ENCODE results near the gene CHST15. TPM values are rescaled to one million over a fixed set of nuclear protein-coding genes. Genes with fewer than 3 reads are reported as not detected.
A peak's percentile ranks its signal among the peaks of the same experiment; 100 is the strongest.

CHST15 gene
- total and polyA plus RNA-seq, 2 of the 13 experiments (the other 11 are each of a cell fraction or from before 2014, with no cell fraction given): 1.4 to 94.7 TPM

DNA sequence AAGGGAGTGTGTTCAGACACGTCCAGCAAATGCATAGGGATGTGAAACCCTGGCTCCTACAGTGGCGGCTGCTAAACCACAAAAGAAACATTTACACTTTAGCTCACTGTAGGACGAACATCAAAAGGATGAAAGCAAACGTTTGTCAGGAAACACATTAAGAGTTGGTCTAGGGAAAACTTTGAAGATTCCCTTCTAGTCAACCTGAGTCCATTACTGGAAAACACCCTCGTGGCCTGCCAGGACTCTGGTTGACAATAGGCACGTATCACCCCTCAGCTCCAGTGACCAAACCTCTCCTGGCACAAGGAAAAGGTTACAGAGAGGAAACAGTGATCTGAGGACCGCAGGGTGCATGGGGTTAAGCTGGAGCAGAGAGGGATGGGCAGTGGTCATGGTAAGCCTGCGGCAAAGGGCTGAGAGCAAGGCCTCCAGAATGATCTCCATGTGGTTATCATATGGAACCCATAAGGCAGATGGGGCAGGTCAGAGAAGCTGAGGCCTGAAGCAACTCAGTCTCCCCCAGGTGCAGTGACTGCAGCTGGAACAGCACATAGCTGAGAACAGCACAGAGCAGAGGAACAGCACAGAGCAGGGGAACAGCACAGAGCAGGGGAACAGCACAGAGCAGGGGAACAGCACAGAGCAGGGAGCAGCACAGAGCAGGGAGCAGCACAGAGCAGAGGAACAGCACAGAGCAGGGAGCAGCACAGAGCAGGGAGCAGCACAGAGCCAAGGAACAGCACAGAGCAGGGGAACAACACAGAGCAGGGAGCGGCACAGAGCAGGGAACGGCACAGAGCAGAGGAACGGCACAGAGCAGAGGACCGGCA lies 49.9 kb downstream of the CHST15 start (continued):
- TF ChIP-seq, protein P1, sequence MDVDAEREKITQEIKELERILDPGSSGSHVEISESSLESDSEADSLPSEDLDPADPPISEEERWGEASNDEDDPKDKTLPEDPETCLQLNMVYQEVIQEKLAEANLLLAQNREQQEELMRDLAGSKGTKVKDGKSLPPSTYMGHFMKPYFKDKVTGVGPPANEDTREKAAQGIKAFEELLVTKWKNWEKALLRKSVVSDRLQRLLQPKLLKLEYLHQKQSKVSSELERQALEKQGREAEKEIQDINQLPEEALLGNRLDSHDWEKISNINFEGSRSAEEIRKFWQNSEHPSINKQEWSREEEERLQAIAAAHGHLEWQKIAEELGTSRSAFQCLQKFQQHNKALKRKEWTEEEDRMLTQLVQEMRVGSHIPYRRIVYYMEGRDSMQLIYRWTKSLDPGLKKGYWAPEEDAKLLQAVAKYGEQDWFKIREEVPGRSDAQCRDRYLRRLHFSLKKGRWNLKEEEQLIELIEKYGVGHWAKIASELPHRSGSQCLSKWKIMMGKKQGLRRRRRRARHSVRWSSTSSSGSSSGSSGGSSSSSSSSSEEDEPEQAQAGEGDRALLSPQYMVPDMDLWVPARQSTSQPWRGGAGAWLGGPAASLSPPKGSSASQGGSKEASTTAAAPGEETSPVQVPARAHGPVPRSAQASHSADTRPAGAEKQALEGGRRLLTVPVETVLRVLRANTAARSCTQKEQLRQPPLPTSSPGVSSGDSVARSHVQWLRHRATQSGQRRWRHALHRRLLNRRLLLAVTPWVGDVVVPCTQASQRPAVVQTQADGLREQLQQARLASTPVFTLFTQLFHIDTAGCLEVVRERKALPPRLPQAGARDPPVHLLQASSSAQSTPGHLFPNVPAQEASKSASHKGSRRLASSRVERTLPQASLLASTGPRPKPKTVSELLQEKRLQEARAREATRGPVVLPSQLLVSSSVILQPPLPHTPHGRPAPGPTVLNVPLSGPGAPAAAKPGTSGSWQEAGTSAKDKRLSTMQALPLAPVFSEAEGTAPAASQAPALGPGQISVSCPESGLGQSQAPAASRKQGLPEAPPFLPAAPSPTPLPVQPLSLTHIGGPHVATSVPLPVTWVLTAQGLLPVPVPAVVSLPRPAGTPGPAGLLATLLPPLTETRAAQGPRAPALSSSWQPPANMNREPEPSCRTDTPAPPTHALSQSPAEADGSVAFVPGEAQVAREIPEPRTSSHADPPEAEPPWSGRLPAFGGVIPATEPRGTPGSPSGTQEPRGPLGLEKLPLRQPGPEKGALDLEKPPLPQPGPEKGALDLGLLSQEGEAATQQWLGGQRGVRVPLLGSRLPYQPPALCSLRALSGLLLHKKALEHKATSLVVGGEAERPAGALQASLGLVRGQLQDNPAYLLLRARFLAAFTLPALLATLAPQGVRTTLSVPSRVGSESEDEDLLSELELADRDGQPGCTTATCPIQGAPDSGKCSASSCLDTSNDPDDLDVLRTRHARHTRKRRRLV (CRISPR knock-in tag; IDR thresholded peaks at IDR 0.05): 0 out of 2 replicates have a peak, but pooled peaks have one; percentile 77
- TF ChIP-seq, protein P2, sequence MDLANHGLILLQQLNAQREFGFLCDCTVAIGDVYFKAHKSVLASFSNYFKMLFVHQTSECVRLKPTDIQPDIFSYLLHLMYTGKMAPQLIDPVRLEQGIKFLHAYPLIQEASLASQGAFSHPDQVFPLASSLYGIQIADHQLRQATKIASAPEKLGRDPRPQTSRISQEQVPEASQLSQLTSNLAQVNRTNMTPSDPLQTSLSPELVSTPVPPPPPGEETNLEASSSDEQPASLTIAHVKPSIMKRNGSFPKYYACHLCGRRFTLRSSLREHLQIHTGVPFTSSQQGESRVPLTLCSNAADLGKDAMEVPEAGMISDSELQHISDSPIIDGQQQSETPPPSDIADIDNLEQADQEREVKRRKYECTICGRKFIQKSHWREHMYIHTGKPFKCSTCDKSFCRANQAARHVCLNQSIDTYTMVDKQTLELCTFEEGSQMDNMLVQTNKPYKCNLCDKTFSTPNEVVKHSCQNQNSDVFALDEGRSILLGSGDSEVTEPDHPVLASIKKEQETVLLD (CRISPR knock-in tag; IDR thresholded peaks at IDR 0.05; ENCODE audit: low read depth): no peak
- TF ChIP-seq MBD4 (IDR thresholded peaks at IDR 0.05; ENCODE audit: borderline replicate concordance, low read length) (no peak), SRSF1 (optimal IDR thresholded peaks at IDR 0.05; ENCODE audit: low read depth, low read length) (no peak), CCDC6 (CRISPR knock-in tag; IDR thresholded peaks at IDR 0.05) (peak; percentile 76; the same call in 1 of the 2 replicates), RELA (CRISPR knock-in tag; IDR thresholded peaks at IDR 0.05) (0 out of 2 replicates have a peak, but pooled peaks have one; percentile 13), DNMT3B (CRISPR knock-in tag; conservative IDR thresholded peaks at IDR 0.05) (no peak), RCOR2 (CRISPR knock-in tag; IDR thresholded peaks at IDR 0.05) (peak; percentile 87; the same call in 1 of the 2 replicates), ZNF777 (CRISPR knock-in tag; IDR thresholded peaks at IDR 0.05) (peak; percentile 60)
- TF ChIP-seq, protein P3, sequence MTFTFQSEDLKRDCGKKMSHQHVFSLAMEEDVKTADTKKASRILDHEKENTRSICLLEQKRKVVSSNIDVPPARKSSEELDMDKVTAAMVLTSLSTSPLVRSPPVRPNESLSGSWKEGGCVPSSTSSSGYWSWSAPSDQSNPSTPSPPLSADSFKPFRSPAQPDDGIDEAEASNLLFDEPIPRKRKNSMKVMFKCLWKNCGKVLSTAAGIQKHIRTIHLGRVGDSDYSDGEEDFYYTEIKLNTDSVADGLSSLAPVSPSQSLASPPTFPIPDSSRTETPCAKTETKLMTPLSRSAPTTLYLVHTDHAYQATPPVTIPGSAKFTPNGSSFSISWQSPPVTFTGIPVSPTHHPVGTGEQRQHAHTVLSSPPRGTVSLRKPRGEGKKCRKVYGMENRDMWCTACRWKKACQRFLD (CRISPR knock-in tag; IDR thresholded peaks at IDR 0.05; ENCODE audit: borderline replicate concordance): peak; percentile 88; the same call in 1 of the 2 replicates
- TF ChIP-seq, protein P4, sequence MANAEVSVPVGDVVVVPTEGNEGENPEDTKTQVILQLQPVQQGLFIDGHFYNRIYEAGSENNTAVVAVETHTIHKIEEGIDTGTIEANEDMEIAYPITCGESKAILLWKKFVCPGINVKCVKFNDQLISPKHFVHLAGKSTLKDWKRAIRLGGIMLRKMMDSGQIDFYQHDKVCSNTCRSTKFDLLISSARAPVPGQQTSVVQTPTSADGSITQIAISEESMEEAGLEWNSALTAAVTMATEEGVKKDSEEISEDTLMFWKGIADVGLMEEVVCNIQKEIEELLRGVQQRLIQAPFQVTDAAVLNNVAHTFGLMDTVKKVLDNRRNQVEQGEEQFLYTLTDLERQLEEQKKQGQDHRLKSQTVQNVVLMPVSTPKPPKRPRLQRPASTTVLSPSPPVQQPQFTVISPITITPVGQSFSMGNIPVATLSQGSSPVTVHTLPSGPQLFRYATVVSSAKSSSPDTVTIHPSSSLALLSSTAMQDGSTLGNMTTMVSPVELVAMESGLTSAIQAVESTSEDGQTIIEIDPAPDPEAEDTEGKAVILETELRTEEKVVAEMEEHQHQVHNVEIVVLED (CRISPR knock-in tag; IDR thresholded peaks at IDR 0.05; ENCODE audit: borderline replicate concordance): no peak
- TF ChIP-seq, protein P5, sequence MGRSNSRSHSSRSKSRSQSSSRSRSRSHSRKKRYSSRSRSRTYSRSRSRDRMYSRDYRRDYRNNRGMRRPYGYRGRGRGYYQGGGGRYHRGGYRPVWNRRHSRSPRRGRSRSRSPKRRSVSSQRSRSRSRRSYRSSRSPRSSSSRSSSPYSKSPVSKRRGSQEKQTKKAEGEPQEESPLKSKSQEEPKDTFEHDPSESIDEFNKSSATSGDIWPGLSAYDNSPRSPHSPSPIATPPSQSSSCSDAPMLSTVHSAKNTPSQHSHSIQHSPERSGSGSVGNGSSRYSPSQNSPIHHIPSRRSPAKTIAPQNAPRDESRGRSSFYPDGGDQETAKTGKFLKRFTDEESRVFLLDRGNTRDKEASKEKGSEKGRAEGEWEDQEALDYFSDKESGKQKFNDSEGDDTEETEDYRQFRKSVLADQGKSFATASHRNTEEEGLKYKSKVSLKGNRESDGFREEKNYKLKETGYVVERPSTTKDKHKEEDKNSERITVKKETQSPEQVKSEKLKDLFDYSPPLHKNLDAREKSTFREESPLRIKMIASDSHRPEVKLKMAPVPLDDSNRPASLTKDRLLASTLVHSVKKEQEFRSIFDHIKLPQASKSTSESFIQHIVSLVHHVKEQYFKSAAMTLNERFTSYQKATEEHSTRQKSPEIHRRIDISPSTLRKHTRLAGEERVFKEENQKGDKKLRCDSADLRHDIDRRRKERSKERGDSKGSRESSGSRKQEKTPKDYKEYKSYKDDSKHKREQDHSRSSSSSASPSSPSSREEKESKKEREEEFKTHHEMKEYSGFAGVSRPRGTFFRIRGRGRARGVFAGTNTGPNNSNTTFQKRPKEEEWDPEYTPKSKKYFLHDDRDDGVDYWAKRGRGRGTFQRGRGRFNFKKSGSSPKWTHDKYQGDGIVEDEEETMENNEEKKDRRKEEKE (IDR thresholded peaks at IDR 0.05): no peak
- TF ChIP-seq, protein P6, sequence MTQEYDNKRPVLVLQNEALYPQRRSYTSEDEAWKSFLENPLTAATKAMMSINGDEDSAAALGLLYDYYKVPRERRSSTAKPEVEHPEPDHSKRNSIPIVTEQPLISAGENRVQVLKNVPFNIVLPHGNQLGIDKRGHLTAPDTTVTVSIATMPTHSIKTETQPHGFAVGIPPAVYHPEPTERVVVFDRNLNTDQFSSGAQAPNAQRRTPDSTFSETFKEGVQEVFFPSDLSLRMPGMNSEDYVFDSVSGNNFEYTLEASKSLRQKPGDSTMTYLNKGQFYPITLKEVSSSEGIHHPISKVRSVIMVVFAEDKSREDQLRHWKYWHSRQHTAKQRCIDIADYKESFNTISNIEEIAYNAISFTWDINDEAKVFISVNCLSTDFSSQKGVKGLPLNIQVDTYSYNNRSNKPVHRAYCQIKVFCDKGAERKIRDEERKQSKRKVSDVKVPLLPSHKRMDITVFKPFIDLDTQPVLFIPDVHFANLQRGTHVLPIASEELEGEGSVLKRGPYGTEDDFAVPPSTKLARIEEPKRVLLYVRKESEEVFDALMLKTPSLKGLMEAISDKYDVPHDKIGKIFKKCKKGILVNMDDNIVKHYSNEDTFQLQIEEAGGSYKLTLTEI (CRISPR knock-in tag; conservative IDR thresholded peaks at IDR 0.05): no peak

Data from HepG2 (cell line).